BJ (cell line): Measurements from ENCODE around the gene POU2AF3. TPM values are rescaled to one million over a fixed set of nuclear protein-coding genes. Genes with fewer than 3 reads are reported as not detected.

ENCODE experiments used
- CTCF ChIA-PET: fragments of 350-600 bp; formaldehyde crosslinking; extraction: SDS; loops from one replicate; lab custom pipeline; 2021; ENCODE audit warnings: antibody characterized with exemption, inconsistent platforms; lab: Yijun Ruan, JAX
- POLR2A ChIA-PET: fragments of 300-600 bp; sonication (Branson Sonifier 250); formaldehyde crosslinking; extraction: SDS; loops from one replicate; lab custom pipeline; 2021; ENCODE audit warnings: antibody characterized with exemption; lab: Charles Lee
- DNase-seq: peaks from one replicate; pipeline ENCODE4 v3.0.0-alpha.2; 2011; ENCODE audit warnings: low read depth
- H3K27me3 ChIP-seq: 2 replicates; pipeline ENCODE4 v1.6.0; 2011; ENCODE audit warnings: low read length; ENCODE audit not compliant: control insufficient read depth, insufficient read depth
- H3K36me3 ChIP-seq: 2 replicates; pipeline ENCODE4 v1.5.1; 2011; ENCODE audit warnings: low read length; ENCODE audit not compliant: control insufficient read depth, insufficient read depth
- H3K4me3 ChIP-seq: 2 replicates; pipeline ENCODE4 v1.5.1; 2011; ENCODE audit warnings: low read depth, mild to moderate bottlenecking, control low read depth, low read length
- polyA plus RNA-seq: library from polyadenylated mRNA; depleted of rRNA; stranded (reverse); fragments of >200 nt; gene quantifications from 2 replicates; pipeline ENCODE4 v1.2.3, GENCODE V29; 2011
- TF ChIP-seq, protein P1 (sequence below): IDR thresholded peaks from 2 replicates; pipeline ENCODE4 v1.5.1; 2011; ENCODE audit warnings: low read depth, mild to moderate bottlenecking, control low read depth, inconsistent platforms, low read length, moderate library complexity; ENCODE audit not compliant: insufficient read depth

Gene POU2AF3
- polyA plus RNA-seq, 1 experiment, result not detected

GRCh38 chr11:111272420-111272819 is 25.9 kb upstream of the POU2AF3 start:
- POLR2A ChIA-PET, result no interaction called here
- no peaks in the 10 kb centered on the region for H3K36me3 ChIP-seq
- CTCF ChIA-PET, result no interaction called here
- TF ChIP-seq, protein P1, sequence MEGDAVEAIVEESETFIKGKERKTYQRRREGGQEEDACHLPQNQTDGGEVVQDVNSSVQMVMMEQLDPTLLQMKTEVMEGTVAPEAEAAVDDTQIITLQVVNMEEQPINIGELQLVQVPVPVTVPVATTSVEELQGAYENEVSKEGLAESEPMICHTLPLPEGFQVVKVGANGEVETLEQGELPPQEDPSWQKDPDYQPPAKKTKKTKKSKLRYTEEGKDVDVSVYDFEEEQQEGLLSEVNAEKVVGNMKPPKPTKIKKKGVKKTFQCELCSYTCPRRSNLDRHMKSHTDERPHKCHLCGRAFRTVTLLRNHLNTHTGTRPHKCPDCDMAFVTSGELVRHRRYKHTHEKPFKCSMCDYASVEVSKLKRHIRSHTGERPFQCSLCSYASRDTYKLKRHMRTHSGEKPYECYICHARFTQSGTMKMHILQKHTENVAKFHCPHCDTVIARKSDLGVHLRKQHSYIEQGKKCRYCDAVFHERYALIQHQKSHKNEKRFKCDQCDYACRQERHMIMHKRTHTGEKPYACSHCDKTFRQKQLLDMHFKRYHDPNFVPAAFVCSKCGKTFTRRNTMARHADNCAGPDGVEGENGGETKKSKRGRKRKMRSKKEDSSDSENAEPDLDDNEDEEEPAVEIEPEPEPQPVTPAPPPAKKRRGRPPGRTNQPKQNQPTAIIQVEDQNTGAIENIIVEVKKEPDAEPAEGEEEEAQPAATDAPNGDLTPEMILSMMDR, result no peak
- H3K27me3 ChIP-seq, result peaks cover 5% of the 10 kb centered on the region; the same call in 1 of the 2 replicates
- no peak overlapping the region for H3K4me3 ChIP-seq
- DNase-seq, result no peak

DNA sequence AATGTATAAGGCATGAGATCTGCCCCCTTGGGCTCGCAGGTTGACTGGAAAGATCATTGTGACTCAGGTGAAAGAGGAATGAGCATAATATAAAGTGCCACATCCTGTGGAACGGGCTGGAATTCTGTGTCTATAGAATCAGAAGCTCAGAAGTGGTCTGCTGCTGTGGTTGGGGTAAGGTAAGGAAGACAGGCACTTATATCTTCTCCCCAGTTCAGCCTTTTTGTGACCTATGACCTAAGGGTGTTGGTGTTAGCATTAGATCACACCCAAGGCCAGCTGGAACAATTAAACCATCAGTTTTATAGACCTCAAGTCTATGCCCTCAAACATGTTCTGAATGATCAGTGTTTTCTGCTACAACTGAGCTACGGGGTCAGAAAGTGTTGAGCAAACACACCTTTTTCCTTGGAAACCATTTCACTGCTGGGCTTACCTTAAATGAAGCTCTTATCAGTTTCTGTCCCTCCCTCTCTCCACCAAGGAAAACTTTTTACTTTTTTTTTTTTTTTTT is 15.7 kb upstream of the POU2AF3 start:
- CTCF ChIA-PET, result interaction anchor here (0.6 to 9.7 kb wide), 18 partner anchors 9 to 794 kb away, joined by 3 to 231 read pairs (median 4); no protein-coding TSS in a partner anchor

DNA sequence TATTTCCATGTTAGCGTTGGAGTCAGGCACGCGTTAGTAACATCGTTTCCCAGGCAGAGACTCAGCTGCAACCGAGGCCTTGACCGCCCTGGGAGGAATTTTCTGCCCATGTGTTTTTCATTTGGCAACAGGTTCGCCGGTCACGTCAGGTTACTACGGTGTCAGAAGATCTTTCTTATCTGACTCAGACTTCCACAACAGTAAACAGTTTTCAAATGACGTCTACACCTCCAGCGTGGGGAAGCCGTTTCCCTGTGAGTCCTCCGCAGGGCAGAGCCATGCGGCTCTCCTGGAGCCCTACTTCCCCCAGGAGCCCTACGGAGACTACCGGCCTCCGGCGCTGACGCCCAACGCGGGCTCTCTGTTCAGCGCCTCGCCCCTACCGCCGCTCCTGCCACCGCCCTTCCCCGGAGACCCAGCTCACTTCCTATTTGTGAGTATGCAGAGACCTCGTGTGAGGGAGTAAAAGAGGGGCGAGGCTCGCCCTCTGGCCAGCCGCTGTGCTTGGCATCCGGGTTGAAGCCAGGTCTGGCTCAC is 14.3 kb upstream of the POU2AF3 start:
- CTCF ChIA-PET, result interaction anchor here (0.7 to 9.7 kb wide), 14 partner anchors 13 to 171 kb away, joined by 3 to 231 read pairs (median 4); no protein-coding TSS in a partner anchor
- TF ChIP-seq, protein P1, result no peak
- no peak overlapping the region for H3K4me3 ChIP-seq
- DNase-seq, result peak; percentile 70
- peaks cover 8% of the 10 kb centered on the region; the same call in 1 of the 2 replicates for H3K27me3 ChIP-seq
- H3K36me3 ChIP-seq, result no peaks in the 10 kb centered on the region
- POLR2A ChIA-PET, result no interaction called here

More for the DNA sequence above, 15.7 kb upstream of the POU2AF3 start:
- H3K27me3 ChIP-seq, result peaks cover 6% of the 10 kb centered on the region; the same call in 1 of the 2 replicates
- H3K4me3 ChIP-seq, result no peak overlapping the region
- POLR2A ChIA-PET, result interaction anchor here (0.6 kb wide), 1 partner anchor 279 kb away, joined by 4 read pairs; no protein-coding TSS in a partner anchor
- TF ChIP-seq, protein P1, result no peak
- no peak for DNase-seq
- H3K36me3 ChIP-seq, result no peaks in the 10 kb centered on the region

- no peak overlapping the region for H3K4me3 ChIP-seq
- H3K36me3 ChIP-seq, result no peaks in the 10 kb centered on the region
- ChIA-PET POLR2A (no interaction called here), CTCF (interaction anchor here (1.4 to 9.7 kb wide), 6 partner anchors 16 to 169 kb away, joined by 4 to 231 read pairs (median 22); no protein-coding TSS in a partner anchor)
- TF ChIP-seq, protein P1, result no peak
- DNase-seq, result no peak
- H3K27me3 ChIP-seq, result peaks cover 5% of the 10 kb centered on the region; the same call in 1 of the 2 replicates
Measured at GRCh38 chr11:111285189-111286091, 12.9 kb upstream of the POU2AF3 start.
